SK-N-SH treated with all-trans-retinoic acid at 6 μM for 48 hours (cell line): ENCODE measurements around the gene ALB.

Experiments
- GLIS3 ChIP-seq: fragments of 250-450 bp; sonication (Bioruptor Pico); IDR thresholded peaks from 2 replicates; pipeline ENCODE4 v1.5.0; 2020; ENCODE audit warnings: mild to moderate bottlenecking, moderate library complexity
- ZFP30 ChIP-seq: fragments of 450-650 bp; formaldehyde crosslinking; IDR thresholded peaks from 2 replicates; pipeline ENCODE4 v1.5.0; 2022; ENCODE audit warnings: mild to moderate bottlenecking, moderate library complexity
- ZNF565 ChIP-seq: fragments of 450-650 bp; formaldehyde crosslinking; conservative IDR thresholded peaks from 2 replicates; pipeline ENCODE4 v1.5.0; 2020; ENCODE audit warnings: low read depth, mild to moderate bottlenecking, moderate library complexity

- TF ChIP-seq ZNF565 (CRISPR knock-in tag) (no peak), ZFP30 (no peak), GLIS3 (no peak)
Measured at GRCh38 chr4:73459048-73459421, 54.9 kb downstream of the ALB start.
